Thoracic aorta (tissue), 2 donors: ENCODE data around the gene SLCO4A1. TPM values are rescaled to one million over a fixed set of nuclear protein-coding genes. Genes with fewer than 3 reads are reported as not detected.

Source experiments
- ATAC-seq: fragments of 150-250 bp; one replicate; pipeline ENCODE4 v1.8.0; 2017; ENCODE audit warnings: low read depth; ENCODE audit not compliant: insufficient number of reproducible peaks, low FRiP score
- DNase-seq: peaks from one replicate; pipeline ENCODE4 v3.0.0-alpha.2; 2020; ENCODE audit warnings: low spot score
- H3K27ac ChIP-seq, 2 donors: fragments of 200-600 bp; sonication (generic); 1 replicate in 1 of 2; 2 replicates in 1 of 2; pipeline ENCODE4 v1.5.1; 2016; ENCODE audit warnings: mild to moderate bottlenecking in 2 of 2, moderate library complexity in 2 of 2
- H3K27me3 ChIP-seq: fragments of 200-600 bp; sonication (generic); replicated peaks from 2 replicates; pipeline ENCODE4 v1.6.0; 2016; ENCODE audit warnings: mild to moderate bottlenecking; ENCODE audit not compliant: insufficient read depth
- H3K36me3 ChIP-seq: fragments of 200-600 bp; sonication (generic); one replicate; pipeline ENCODE4 v1.5.1; 2016
- H3K4me1 ChIP-seq, 2 donors: fragments of 200-600 bp; sonication (generic); 1 replicate in 1 of 2; 2 replicates in 1 of 2; pipeline versions ENCODE4 v1.5.1 to v1.6.0; 2016; ENCODE audit warnings: low read depth in 2 of 2, mild to moderate bottlenecking in 1 of 2; ENCODE audit not compliant: control insufficient read depth in 1 of 2
- H3K4me3 ChIP-seq: fragments of 200-600 bp; sonication (generic); 2 replicates; pipeline ENCODE4 v1.5.1; 2016; ENCODE audit warnings: mild to moderate bottlenecking
- H3K9me3 ChIP-seq: fragments of 200-600 bp; sonication (generic); 2 replicates; pipeline ENCODE4 v1.5.1; 2016
- total RNA-seq, 2 donors: library from RNA; depleted of rRNA; stranded (reverse); fragments of >200 nt; gene quantifications; one replicate each; pipeline versions ENCODE4 v1.1.0 to v1.2.3, GENCODE V29; 2016
- TF ChIP-seq, protein P1 (sequence below): fragments of 200-600 bp; sonication (generic); IDR thresholded peaks from one replicate; pipeline ENCODE4 v1.5.1; 2019; ENCODE audit warnings: antibody characterized with exemption

Gene SLCO4A1
- total RNA-seq, 2 donors from 2014 or later: 22.1 to 26.0 TPM

- TF ChIP-seq, protein P1, sequence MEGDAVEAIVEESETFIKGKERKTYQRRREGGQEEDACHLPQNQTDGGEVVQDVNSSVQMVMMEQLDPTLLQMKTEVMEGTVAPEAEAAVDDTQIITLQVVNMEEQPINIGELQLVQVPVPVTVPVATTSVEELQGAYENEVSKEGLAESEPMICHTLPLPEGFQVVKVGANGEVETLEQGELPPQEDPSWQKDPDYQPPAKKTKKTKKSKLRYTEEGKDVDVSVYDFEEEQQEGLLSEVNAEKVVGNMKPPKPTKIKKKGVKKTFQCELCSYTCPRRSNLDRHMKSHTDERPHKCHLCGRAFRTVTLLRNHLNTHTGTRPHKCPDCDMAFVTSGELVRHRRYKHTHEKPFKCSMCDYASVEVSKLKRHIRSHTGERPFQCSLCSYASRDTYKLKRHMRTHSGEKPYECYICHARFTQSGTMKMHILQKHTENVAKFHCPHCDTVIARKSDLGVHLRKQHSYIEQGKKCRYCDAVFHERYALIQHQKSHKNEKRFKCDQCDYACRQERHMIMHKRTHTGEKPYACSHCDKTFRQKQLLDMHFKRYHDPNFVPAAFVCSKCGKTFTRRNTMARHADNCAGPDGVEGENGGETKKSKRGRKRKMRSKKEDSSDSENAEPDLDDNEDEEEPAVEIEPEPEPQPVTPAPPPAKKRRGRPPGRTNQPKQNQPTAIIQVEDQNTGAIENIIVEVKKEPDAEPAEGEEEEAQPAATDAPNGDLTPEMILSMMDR: no peak
- ATAC-seq: no peak
- Histone ChIP-seq H3K9me3 (no peaks in the 10 kb centered on the region), H3K27ac (no peak overlapping the region), H3K27me3 (peaks cover 5% of the 10 kb centered on the region), H3K4me3 (no peak overlapping the region), H3K36me3 (no peaks in the 10 kb centered on the region), H3K4me1 (peaks cover 9 to 16% of the 10 kb centered on the region in 2 donors)
- DNase-seq: no peak
Measured at GRCh38 chr20:62607366-62608217, 34.7 kb upstream of the SLCO4A1 start.

DNA sequence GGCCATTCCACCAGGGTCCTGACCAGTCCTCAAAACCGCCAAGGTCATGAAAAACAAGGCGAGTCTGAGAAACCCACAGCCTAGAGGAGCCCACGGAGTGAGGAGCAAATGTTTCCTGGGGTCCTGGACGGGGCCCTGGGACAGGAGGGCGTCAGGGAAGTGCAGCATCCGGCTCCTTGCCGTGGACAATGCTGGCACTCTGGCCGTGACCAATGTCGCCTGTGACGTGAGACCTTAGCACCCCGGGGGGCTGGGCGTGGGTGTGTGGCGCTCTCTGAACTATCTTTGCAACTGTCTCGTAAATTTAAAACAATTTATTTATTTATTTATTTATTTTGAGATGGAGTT is 34.1 kb upstream of the SLCO4A1 start:
- ATAC-seq (no peak), DNase-seq (no peak)
- H3K4me3 ChIP-seq: no peak overlapping the region
- peaks cover 9 to 13% of the 10 kb centered on the region in 2 donors for H3K4me1 ChIP-seq
- H3K27me3 ChIP-seq: peaks cover 5% of the 10 kb centered on the region
- TF ChIP-seq, protein P1: no peak
- no peak overlapping the region for H3K27ac ChIP-seq
- no peaks in the 10 kb centered on the region for H3K9me3 ChIP-seq
- no peaks in the 10 kb centered on the region for H3K36me3 ChIP-seq

DNA sequence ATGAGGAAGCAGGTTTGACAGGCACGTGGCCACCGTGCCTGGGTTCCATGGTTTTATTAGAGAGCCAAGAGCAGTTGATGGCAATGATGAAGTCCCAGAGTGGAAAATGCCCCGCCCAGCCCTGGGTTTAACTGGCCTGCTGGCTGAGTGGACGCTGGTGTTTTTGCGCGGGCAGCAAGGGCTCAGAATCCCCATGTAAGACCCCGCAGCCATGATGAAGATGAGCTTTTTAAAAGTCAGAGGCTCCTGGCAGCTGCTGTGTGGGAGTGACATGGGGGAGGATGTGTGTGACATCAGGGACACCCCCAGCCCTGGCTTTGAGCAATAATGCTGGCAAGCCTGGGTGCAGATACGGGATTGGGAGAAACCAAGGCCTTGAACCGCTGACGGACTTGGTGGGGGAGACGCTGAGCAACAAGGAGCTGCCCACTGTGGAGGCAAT is 33.0 kb upstream of the SLCO4A1 start:
- DNase-seq (no peak), ATAC-seq (no peak)
- TF ChIP-seq, protein P1: no peak
- no peak overlapping the region for H3K27ac ChIP-seq
- no peaks in the 10 kb centered on the region for H3K36me3 ChIP-seq
- H3K4me3 ChIP-seq: no peak overlapping the region
- H3K4me1 ChIP-seq: peaks cover 9 to 11% of the 10 kb centered on the region in 2 donors
- no peaks in the 10 kb centered on the region for H3K9me3 ChIP-seq
- H3K27me3 ChIP-seq: peaks cover 5% of the 10 kb centered on the region

GRCh38 chr20:62609811-62610757 is 32.2 kb upstream of the SLCO4A1 start:
- Histone ChIP-seq H3K27ac (no peak overlapping the region), H3K36me3 (no peaks in the 10 kb centered on the region), H3K4me3 (no peak overlapping the region), H3K27me3 (peaks cover 5% of the 10 kb centered on the region), H3K4me1 (peaks cover 9 to 11% of the 10 kb centered on the region in 2 donors), H3K9me3 (no peaks in the 10 kb centered on the region)
- no peak for DNase-seq
- TF ChIP-seq, protein P1: no peak
- ATAC-seq: no peak

DNA sequence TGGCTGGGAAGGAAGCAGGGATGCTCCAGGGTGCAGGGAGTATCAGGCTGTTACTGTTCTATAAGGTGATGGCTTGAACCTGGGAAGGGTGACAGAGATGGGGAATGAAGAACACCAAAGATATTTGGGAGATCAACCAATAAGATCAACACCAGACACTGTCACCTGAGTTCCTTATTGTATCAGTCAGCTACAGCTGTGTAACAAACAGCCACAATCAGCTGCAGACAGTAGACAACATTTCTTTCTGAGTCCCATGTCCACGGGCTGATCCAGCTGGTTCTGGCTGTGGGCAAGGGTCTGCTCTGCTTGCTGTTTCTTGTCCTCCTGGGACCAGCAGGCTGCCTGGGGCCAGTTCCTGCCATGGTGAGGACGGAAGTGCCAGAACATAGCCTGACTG is 31.3 kb upstream of the SLCO4A1 start:
- Histone ChIP-seq H3K4me3 (no peak overlapping the region), H3K36me3 (no peaks in the 10 kb centered on the region), H3K27ac (no peak overlapping the region), H3K9me3 (no peaks in the 10 kb centered on the region), H3K4me1 (peaks cover 8% of the 10 kb centered on the region in 2 donors), H3K27me3 (peaks cover 3% of the 10 kb centered on the region)
- TF ChIP-seq, protein P1: no peak
- ATAC-seq (no peak), DNase-seq (no peak)
